Central memory CD8-positive, alpha-beta T cell (primary cell): ENCODE measurements around the gene CELSR1.

ENCODE experiments used
- ATAC-seq: fragments of 150-1000 bp; cut with Tn5 transposase; replicated peaks from 2 replicates; pipeline ENCODE4 v1.10.0; 2022; ENCODE audit warnings: mild to moderate bottlenecking, moderate FRiP score, moderate number of reproducible peaks; ENCODE audit not compliant: poor library complexity, severe bottlenecking; ENCODE audit errors: extremely low read depth
- DNase-seq, 2 donors: peaks; one replicate each; pipeline ENCODE4 v3.0.0; 2021; ENCODE audit warnings: low spot score in 2 of 2
- H3K27ac Mint-ChIP-seq: one replicate; pipeline ENCODE4 v1.8.0; 2022; ENCODE audit warnings: low read depth, mild to moderate bottlenecking, moderate library complexity, mixed read lengths
- H3K27me3 Mint-ChIP-seq: one replicate; pipeline ENCODE4 v1.8.0; 2022; ENCODE audit warnings: mixed read lengths
- H3K36me3 Mint-ChIP-seq: one replicate; pipeline ENCODE4 v1.8.0; 2022; ENCODE audit warnings: mild to moderate bottlenecking, moderate library complexity, mixed read lengths; ENCODE audit not compliant: insufficient read depth
- H3K4me1 Mint-ChIP-seq: one replicate; pipeline ENCODE4 v1.8.0; 2022; ENCODE audit warnings: mixed read lengths
- H3K4me3 Mint-ChIP-seq: one replicate; pipeline ENCODE4 v1.8.0; 2022; ENCODE audit warnings: mild to moderate bottlenecking, moderate library complexity, mixed read lengths
- H3K9me3 Mint-ChIP-seq: one replicate; pipeline ENCODE4 v1.8.0; 2022; ENCODE audit warnings: mixed read lengths

CELSR1 gene

DNA sequence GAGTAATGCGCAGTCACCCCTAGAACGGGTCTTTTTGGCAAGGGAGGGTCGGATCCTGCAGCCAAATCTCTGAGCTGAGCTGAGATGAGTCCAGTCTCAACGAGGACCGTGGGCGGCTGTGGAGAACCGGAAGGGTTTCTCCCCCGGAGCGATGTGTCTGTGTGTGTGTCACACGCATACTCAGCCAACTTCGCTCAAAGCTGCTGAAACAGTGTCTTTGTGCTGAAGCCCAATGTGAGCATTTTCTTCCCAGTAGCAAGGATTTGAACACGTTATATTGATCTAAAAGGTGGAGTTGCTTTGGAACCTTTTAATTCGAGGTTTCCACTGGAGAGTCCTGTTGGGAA lies 1.4 kb upstream of the CELSR1 start:
- Mint-ChIP-seq H3K27me3 (peaks cover 44% of the 10 kb centered on the region), H3K4me3 (peak overlapping the region; percentile 9), H3K36me3 (no peaks in the 10 kb centered on the region), H3K27ac (no peak overlapping the region), H3K9me3 (no peaks in the 10 kb centered on the region), H3K4me1 (peaks cover 13% of the 10 kb centered on the region)
- no peak for ATAC-seq
- DNase-seq = no peak

DNA sequence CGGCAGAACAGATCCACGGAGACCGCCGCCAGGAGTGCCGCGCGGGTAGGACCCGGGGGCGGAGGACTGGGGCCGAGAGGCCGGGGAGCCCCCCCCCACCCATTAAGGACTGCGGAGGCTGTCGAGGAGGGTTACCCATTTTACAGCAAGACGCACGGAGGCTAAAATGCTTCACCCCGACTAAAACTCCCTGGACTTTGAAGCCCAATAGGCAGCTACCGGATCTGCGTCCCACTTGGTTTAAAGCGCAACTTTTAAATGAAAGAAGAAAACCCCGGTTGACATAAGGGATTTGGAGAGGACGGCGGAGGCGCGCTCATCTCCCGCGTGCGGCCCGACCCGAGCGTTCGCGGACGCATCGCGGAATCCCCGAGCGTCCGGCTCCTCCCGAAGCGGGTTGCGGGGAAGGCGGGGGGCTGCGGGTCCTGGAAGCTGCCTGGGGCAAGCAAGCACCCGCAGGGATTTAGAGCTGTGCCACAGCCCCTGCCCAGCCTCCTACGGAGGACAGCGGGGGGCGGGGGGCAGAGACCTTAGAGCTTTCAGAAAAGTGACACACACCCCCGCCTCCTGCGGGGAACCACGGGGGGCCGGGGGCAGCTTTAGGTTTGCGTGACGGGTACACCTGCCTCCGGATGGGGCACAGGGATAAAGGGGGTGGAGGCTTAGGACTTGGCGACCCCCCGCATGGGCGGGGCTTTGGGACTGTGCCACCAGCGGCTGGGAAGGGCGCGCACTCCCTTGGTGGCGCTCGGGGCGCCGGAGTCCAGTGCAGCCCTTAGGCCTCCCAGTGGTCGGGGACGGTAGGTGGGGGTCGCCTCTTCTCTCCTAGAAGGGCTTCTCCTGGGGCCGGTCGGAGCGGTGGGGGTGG lies 760 bp upstream of the CELSR1 start:
- Mint-ChIP-seq H3K27ac (no peak overlapping the region), H3K27me3 (peaks cover 38% of the 10 kb centered on the region)
- ATAC-seq = no peak

GRCh38 chr22:46536537-46537224 lies 739 bp downstream of the CELSR1 start:
- no peaks in the 10 kb centered on the region for H3K9me3 Mint-ChIP-seq
- H3K4me3 Mint-ChIP-seq = no peak overlapping the region
- H3K4me1 Mint-ChIP-seq = peaks cover 13% of the 10 kb centered on the region
- H3K27ac Mint-ChIP-seq = no peak overlapping the region
- no peaks in the 10 kb centered on the region for H3K36me3 Mint-ChIP-seq
- no peak for ATAC-seq
- DNase-seq = no peak
- H3K27me3 Mint-ChIP-seq = peaks cover 31% of the 10 kb centered on the region

More for the DNA sequence above, 760 bp upstream of the CELSR1 start:
- Mint-ChIP-seq H3K4me1 (peaks cover 13% of the 10 kb centered on the region), H3K4me3 (peak overlapping the region; percentile 9), H3K36me3 (no peaks in the 10 kb centered on the region), H3K9me3 (no peaks in the 10 kb centered on the region)
- no peak for DNase-seq

DNA sequence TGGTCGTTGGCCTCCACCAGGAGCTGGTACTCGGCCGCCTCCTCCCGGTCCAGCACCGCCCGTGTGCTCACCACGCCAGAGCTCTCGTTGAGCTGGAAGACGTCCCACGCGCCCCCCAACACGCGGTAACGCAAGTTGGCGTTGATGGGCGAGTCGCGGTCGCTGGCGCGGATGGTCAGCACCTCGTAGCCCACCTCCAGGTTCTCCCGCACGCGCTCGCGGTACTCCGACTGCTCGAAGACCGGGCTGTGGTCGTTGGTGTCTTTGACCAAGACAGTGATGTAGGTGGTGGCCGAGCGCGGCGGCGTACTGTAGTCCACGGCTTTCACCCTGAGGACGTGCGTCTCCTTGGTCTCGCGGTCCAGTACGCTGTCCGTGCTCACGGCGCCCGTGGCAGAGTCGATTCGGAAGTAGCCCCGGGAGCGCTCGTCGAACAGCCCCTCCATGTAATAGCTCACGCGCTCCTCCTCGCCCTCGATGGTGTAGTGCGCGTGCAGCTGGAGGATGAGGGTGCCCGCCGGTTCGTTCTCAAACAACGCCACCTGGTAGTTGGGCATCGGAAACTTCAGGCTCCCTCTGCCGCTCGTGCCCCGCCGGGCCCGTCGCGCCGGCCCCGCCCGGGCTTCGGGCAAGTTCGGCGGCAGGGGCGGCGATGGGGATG lies 1.4 kb downstream of the CELSR1 start:
- peaks cover 31% of the 10 kb centered on the region for H3K27me3 Mint-ChIP-seq
- no peaks in the 10 kb centered on the region for H3K36me3 Mint-ChIP-seq
- no peak overlapping the region for H3K27ac Mint-ChIP-seq
- peaks cover 13% of the 10 kb centered on the region for H3K4me1 Mint-ChIP-seq
- H3K9me3 Mint-ChIP-seq = no peaks in the 10 kb centered on the region
- peak overlapping the region; percentile 27 for H3K4me3 Mint-ChIP-seq
- DNase-seq (no peak), ATAC-seq (no peak)

DNA sequence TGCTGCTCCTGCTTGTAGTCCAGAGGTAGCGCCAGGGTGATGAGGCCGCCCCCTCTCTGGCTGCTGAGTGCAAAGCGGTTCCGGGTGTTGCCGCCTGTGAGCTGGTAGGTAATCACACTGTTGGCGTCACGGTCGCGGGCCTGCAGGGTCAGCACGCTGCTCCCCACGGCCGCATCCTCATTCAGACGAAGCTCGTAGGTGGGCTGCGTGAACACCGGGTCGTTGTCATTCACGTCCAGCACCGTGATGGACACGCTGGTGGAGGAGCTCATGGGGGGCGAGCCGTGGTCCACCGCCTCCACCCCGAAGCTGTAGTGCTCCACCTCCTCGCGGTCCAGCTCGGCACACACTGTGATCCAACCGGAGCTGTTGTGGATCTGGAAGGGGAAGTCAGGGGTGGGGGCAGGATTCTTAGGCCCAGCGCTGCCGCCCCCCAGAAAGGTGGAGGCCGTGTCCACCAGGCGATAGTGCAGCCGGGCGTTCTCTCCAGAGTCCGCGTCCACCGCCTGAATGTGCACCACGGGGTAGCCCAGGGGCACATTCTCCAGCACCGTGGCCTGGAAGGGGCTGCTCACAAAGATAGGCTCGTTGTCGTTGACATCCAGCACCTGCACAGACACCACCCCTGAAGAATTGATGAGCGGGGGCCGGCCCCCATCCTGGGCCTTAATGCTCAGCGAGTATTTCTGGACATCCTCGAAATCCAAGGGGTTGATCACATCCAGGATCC lies 2.4 kb downstream of the CELSR1 start:
- H3K4me3 Mint-ChIP-seq = no peak overlapping the region
- H3K4me1 Mint-ChIP-seq = peaks cover 13% of the 10 kb centered on the region
- DNase-seq = no peak
- H3K36me3 Mint-ChIP-seq = no peaks in the 10 kb centered on the region
- H3K27ac Mint-ChIP-seq = no peak overlapping the region
- H3K9me3 Mint-ChIP-seq = no peaks in the 10 kb centered on the region
- H3K27me3 Mint-ChIP-seq = peaks cover 22% of the 10 kb centered on the region
- ATAC-seq = no peak

- Mint-ChIP-seq H3K27ac (no peak overlapping the region), H3K27me3 (peaks cover 14% of the 10 kb centered on the region), H3K4me1 (peaks cover 13% of the 10 kb centered on the region), H3K9me3 (no peaks in the 10 kb centered on the region), H3K36me3 (no peaks in the 10 kb centered on the region), H3K4me3 (no peak overlapping the region)
- no peak for DNase-seq
- ATAC-seq = no peak
Measured at GRCh38 chr22:46534177-46534776, 3.1 kb downstream of the CELSR1 start.

- no peaks in the 10 kb centered on the region for H3K9me3 Mint-ChIP-seq
- no peak for ATAC-seq
- H3K27me3 Mint-ChIP-seq = peaks cover 12% of the 10 kb centered on the region
- no peak for DNase-seq
- H3K4me1 Mint-ChIP-seq = peaks cover 4% of the 10 kb centered on the region
- no peaks in the 10 kb centered on the region for H3K36me3 Mint-ChIP-seq
- H3K27ac Mint-ChIP-seq = no peak overlapping the region
- no peak overlapping the region for H3K4me3 Mint-ChIP-seq
Measured at GRCh38 chr22:46533070-46533833, 4.2 kb downstream of the CELSR1 start.

- Mint-ChIP-seq H3K27ac (no peak overlapping the region), H3K4me3 (no peak overlapping the region), H3K36me3 (no peaks in the 10 kb centered on the region), H3K9me3 (no peaks in the 10 kb centered on the region), H3K4me1 (no peaks in the 10 kb centered on the region), H3K27me3 (peaks cover 16% of the 10 kb centered on the region)
- ATAC-seq = no peak
- DNase-seq = no peak
Measured at GRCh38 chr22:46532416-46532815, 5.0 kb downstream of the CELSR1 start.

- DNase-seq (no peak), ATAC-seq (no peak)
- Mint-ChIP-seq H3K27ac (no peak overlapping the region), H3K4me3 (no peak overlapping the region), H3K27me3 (peaks cover 23% of the 10 kb centered on the region), H3K9me3 (no peaks in the 10 kb centered on the region), H3K4me1 (no peaks in the 10 kb centered on the region), H3K36me3 (no peaks in the 10 kb centered on the region)
Measured at GRCh38 chr22:46531581-46532175, 5.7 kb downstream of the CELSR1 start.

- H3K4me3 Mint-ChIP-seq = no peak overlapping the region
Measured at GRCh38 chr22:46528121-46528610, 9.3 kb downstream of the CELSR1 start.

GRCh38 chr22:46526244-46526839 lies 11.1 kb downstream of the CELSR1 start:
- DNase-seq = no peak
- Mint-ChIP-seq H3K36me3 (no peaks in the 10 kb centered on the region), H3K27ac (no peak overlapping the region), H3K4me3 (no peak overlapping the region), H3K9me3 (no peaks in the 10 kb centered on the region), H3K4me1 (no peaks in the 10 kb centered on the region), H3K27me3 (peaks cover 64% of the 10 kb centered on the region)
- ATAC-seq = no peak

More at GRCh38 chr22:46528121-46528610, 9.3 kb downstream of the CELSR1 start:
- Mint-ChIP-seq H3K36me3 (no peaks in the 10 kb centered on the region), H3K4me1 (no peaks in the 10 kb centered on the region), H3K27me3 (peaks cover 55% of the 10 kb centered on the region), H3K27ac (no peak overlapping the region), H3K9me3 (no peaks in the 10 kb centered on the region)
- no peak for ATAC-seq
- DNase-seq = no peak
